Chondrocyte (in vitro differentiated cells): ENCODE data around the gene RALGPS1. TPM values are rescaled to one million over a fixed set of nuclear protein-coding genes. Genes with fewer than 3 reads are reported as not detected.

Experiments
- DNase-seq: peaks from one replicate; pipeline ENCODE4 v3.0.0; 2021; ENCODE audit warnings: mixed read lengths, low spot score
- H3K27ac Mint-ChIP-seq: one replicate; pipeline ENCODE4 v1.8.0; 2021; ENCODE audit warnings: mild to moderate bottlenecking, moderate library complexity, mixed read lengths; ENCODE audit not compliant: unreplicated experiment
- H3K27me3 Mint-ChIP-seq: 2 replicates; pipeline ENCODE4 v1.8.0; 2021; ENCODE audit warnings: low read depth, mixed read lengths
- H3K36me3 Mint-ChIP-seq: 2 replicates; pipeline ENCODE4 v1.8.0; 2021; ENCODE audit warnings: low read depth, mixed read lengths
- H3K4me1 Mint-ChIP-seq: 2 replicates; pipeline ENCODE4 v1.8.0; 2021; ENCODE audit warnings: low read depth, mild to moderate bottlenecking, mixed read lengths
- H3K4me3 Mint-ChIP-seq: one replicate; pipeline ENCODE4 v1.8.0; 2021; ENCODE audit warnings: mild to moderate bottlenecking, moderate library complexity, mixed read lengths; ENCODE audit not compliant: unreplicated experiment
- H3K9me3 Mint-ChIP-seq: 2 replicates; pipeline ENCODE4 v1.8.0; 2021; ENCODE audit warnings: low read depth, mixed read lengths
- CTCF ChIP-seq: fragments of 200-600 bp; sonication (generic); IDR thresholded peaks from 2 replicates; pipeline ENCODE4 v1.5.0; 2021; ENCODE audit warnings: antibody characterized with exemption, mild to moderate bottlenecking, moderate library complexity
- total RNA-seq: library from RNA; stranded (reverse); gene quantifications from 3 replicates; pipeline ENCODE4 v1.2.1, GENCODE V29; 2021

Gene RALGPS1
- total RNA-seq, 1 donor from 2014 or later, result 8.1 TPM

- peaks cover 1% of the 10 kb centered on the region for H3K36me3 Mint-ChIP-seq
- peaks cover 1% of the 10 kb centered on the region for H3K27me3 Mint-ChIP-seq
- no peak for DNase-seq
- TF ChIP-seq CTCF, result no peak
- H3K4me3 Mint-ChIP-seq, result no peak overlapping the region
- H3K27ac Mint-ChIP-seq, result no peak overlapping the region
- H3K4me1 Mint-ChIP-seq, result peaks cover 19% of the 10 kb centered on the region
- H3K9me3 Mint-ChIP-seq, result no peaks in the 10 kb centered on the region
Observed at GRCh38 chr9:127200106-127200862, 285.7 kb downstream of the RALGPS1 start.

- DNase-seq, result no peak
- Mint-ChIP-seq H3K27ac (no peak overlapping the region), H3K27me3 (peaks cover 1% of the 10 kb centered on the region), H3K36me3 (peaks cover 1% of the 10 kb centered on the region), H3K4me3 (no peak overlapping the region), H3K9me3 (no peaks in the 10 kb centered on the region), H3K4me1 (peaks cover 20% of the 10 kb centered on the region)
- TF ChIP-seq CTCF, result no peak
Observed at GRCh38 chr9:127201071-127201541, 286.5 kb downstream of the RALGPS1 start.

DNA sequence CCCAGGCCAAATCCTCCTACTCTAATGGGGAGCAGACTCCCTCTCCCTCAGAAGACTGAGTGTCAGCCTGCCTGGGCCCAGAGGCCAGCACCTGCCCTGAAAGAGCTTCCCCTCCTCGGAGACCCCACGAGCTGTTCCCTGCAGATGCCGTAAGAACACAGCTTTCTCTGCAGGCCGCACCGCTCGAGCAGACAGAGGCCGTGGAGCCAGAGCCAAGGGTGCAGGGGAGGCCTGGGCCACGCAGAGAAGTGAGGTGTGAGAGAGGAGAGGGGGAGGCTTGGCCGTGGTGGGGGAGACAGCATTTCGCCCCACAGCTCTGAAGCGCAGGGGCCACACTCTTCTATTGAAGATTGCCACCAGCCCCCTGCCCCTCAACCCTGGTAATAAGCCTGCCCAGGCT lies 287.1 kb downstream of the RALGPS1 start:
- no peak for DNase-seq
- Mint-ChIP-seq H3K27me3 (peaks cover 1% of the 10 kb centered on the region), H3K9me3 (no peaks in the 10 kb centered on the region), H3K4me3 (no peak overlapping the region), H3K36me3 (peaks cover 1% of the 10 kb centered on the region), H3K4me1 (peaks cover 20% of the 10 kb centered on the region), H3K27ac (no peak overlapping the region)
- TF ChIP-seq CTCF, result no peak

GRCh38 chr9:127202461-127203169 lies 288.0 kb downstream of the RALGPS1 start:
- DNase-seq, result peak; percentile 56
- no peak overlapping the region for H3K4me3 Mint-ChIP-seq
- peaks cover 1% of the 10 kb centered on the region for H3K36me3 Mint-ChIP-seq
- no peak overlapping the region for H3K27ac Mint-ChIP-seq
- peak; percentile 9 for TF ChIP-seq CTCF
- no peaks in the 10 kb centered on the region for H3K9me3 Mint-ChIP-seq
- H3K4me1 Mint-ChIP-seq, result peaks cover 11% of the 10 kb centered on the region
- H3K27me3 Mint-ChIP-seq, result peaks cover 1% of the 10 kb centered on the region

DNA sequence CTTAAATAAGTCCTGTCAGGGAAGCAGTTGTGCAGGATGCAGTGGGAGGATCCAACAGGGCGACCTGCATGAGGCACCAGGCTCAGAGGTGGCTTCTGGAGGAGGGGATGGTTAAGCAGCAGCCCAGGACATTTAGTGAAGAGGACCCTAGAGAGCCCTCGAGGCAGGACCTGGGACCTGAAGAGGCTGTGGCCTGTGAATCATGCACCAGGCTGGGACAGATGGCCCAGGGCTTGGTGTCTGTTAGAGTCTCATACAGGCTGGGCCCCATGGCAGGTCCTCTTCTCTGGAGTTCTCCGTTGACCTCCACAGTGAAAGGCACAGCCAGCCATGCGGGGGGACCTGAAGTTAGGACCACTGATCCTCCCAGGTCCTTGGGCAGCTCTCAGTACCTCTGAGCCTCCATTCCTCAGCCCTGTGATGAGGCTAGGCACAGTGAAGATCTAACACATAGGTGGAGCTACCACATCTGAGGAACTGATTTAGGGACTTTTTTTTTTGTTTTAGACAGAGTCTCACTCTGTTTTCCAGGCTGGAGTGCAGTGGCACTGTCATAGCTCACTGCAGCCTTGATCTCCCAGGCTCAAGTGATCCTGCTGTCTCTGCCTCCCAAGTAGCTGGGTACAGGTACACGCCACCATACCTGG lies 289.2 kb downstream of the RALGPS1 start:
- peak; percentile 53 for DNase-seq
- Mint-ChIP-seq H3K4me1 (peaks cover 4% of the 10 kb centered on the region), H3K27me3 (peaks cover 1% of the 10 kb centered on the region), H3K4me3 (no peak overlapping the region), H3K9me3 (no peaks in the 10 kb centered on the region), H3K36me3 (peaks cover 1% of the 10 kb centered on the region), H3K27ac (no peak overlapping the region)
- no peak for TF ChIP-seq CTCF
